Loucy (cell line): ENCODE measurements around the gene AHNAK.

Experiments
- EZH2phosphoT487 ChIP-seq: fragments of 200-600 bp; IDR thresholded peaks from 2 replicates; pipeline ENCODE4 v1.6.1; 2018; ENCODE audit warnings: antibody characterized with exemption, mild to moderate bottlenecking, moderate library complexity, borderline replicate concordance
- TF ChIP-seq, protein P1 (sequence below): fragments of 200-600 bp; sonication (generic); conservative IDR thresholded peaks from 2 replicates; pipeline ENCODE4 v1.5.1; 2014; ENCODE audit warnings: mild to moderate bottlenecking, antibody characterized with exemption, low read length

DNA sequence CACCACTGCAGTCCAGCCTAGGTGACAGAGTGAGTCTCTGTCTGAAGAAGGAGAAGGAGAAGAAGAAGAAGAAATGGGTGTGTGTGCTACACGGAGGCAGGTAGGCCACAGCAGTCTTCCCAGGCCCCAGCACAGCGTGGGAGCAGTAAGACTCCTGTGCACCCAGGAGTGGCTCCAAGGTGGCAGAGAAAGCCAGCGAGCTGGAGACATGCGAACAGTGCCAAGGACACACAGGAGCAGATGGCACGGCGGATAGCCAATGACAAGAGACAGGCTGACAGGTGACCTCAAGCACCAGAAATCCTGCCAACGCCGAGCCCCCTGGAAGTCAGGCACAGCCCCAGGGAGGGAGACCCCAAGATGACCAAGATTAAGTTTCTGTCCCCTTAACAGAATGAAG, 136.8 kb downstream of the AHNAK start:
- TF ChIP-seq, protein P1, sequence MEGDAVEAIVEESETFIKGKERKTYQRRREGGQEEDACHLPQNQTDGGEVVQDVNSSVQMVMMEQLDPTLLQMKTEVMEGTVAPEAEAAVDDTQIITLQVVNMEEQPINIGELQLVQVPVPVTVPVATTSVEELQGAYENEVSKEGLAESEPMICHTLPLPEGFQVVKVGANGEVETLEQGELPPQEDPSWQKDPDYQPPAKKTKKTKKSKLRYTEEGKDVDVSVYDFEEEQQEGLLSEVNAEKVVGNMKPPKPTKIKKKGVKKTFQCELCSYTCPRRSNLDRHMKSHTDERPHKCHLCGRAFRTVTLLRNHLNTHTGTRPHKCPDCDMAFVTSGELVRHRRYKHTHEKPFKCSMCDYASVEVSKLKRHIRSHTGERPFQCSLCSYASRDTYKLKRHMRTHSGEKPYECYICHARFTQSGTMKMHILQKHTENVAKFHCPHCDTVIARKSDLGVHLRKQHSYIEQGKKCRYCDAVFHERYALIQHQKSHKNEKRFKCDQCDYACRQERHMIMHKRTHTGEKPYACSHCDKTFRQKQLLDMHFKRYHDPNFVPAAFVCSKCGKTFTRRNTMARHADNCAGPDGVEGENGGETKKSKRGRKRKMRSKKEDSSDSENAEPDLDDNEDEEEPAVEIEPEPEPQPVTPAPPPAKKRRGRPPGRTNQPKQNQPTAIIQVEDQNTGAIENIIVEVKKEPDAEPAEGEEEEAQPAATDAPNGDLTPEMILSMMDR = no peak
- TF ChIP-seq EZH2phosphoT487 = no peak
